ENCODE data around the gene SERPINA4.

SERPINA4 gene

DNA sequence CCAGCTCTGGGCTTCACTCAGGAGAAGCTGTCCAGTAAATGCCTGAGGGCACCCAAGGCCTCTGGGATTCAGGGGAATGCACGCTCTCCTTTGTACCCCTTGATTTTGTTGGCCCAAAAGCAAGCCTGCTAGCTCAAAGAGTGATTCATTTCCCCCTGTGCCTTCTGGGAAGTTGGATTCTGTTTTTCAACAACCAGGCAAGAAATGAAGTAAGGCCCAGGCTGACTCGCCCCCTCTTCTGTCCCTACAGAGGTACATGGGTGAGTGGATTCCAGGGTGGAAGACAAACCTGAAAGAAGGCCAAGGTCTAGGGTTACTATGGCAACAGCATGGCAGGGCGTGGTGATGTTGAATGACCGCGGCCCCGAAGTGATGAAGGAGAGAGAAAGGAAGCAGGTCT lies 10.7 kb downstream of the SERPINA4 start:
- H2BK5ac ChIP-seq (ENCODE audit: low read length) = no peak overlapping the region
- WGBS (ENCODE audit: extremely low coverage, insufficient coverage, low lambda C conversion rate) = no CpG with 5 or more reads among the region's 6 CpGs
- no peak overlapping the region for H3K18ac ChIP-seq (ENCODE audit: low read length)
- H2BK120ac ChIP-seq (ENCODE audit: low read depth, low read length) = no peak overlapping the region
- H4K5ac ChIP-seq (ENCODE audit: low read length) = no peak overlapping the region
- H3K36me3 ChIP-seq (ENCODE audit: control insufficient read depth, insufficient read depth, low read length) = no peaks in the 10 kb centered on the region
- H2BK15ac ChIP-seq (replicated peaks; ENCODE audit: low read depth) = no peak overlapping the region
- H3K4me3 ChIP-seq (ENCODE audit: low read length) = no peak overlapping the region
- H3K79me1 ChIP-seq (ENCODE audit: low read length) = no peaks in the 10 kb centered on the region
- H2AK5ac ChIP-seq (ENCODE audit: low read length) = no peak overlapping the region
- no peak overlapping the region for H3K56ac ChIP-seq (ENCODE audit: low read length)
- H3K79me2 ChIP-seq (ENCODE audit: control insufficient read depth, insufficient read depth, low read length) = no peaks in the 10 kb centered on the region
- no peak overlapping the region for H3K27ac ChIP-seq (ENCODE audit: low read depth, low read length)
- H3K4me1 ChIP-seq (ENCODE audit: control insufficient read depth, low read depth, low read length) = no peaks in the 10 kb centered on the region
- H3K23ac ChIP-seq (ENCODE audit: low read length) = no peak overlapping the region
- H4K8ac ChIP-seq (ENCODE audit: low read depth, low read length) = no peak overlapping the region
- no peak overlapping the region for H3K4ac ChIP-seq (ENCODE audit: low read depth, low read length)
- H3K4me2 ChIP-seq (ENCODE audit: low read length) = no peak overlapping the region
- no peak for DNase-seq
- no peak overlapping the region for H3K9ac ChIP-seq (ENCODE audit: low read length)
- H3K27me3 ChIP-seq (ENCODE audit: insufficient read depth, low read length, poor library complexity) = no peaks in the 10 kb centered on the region

DNA sequence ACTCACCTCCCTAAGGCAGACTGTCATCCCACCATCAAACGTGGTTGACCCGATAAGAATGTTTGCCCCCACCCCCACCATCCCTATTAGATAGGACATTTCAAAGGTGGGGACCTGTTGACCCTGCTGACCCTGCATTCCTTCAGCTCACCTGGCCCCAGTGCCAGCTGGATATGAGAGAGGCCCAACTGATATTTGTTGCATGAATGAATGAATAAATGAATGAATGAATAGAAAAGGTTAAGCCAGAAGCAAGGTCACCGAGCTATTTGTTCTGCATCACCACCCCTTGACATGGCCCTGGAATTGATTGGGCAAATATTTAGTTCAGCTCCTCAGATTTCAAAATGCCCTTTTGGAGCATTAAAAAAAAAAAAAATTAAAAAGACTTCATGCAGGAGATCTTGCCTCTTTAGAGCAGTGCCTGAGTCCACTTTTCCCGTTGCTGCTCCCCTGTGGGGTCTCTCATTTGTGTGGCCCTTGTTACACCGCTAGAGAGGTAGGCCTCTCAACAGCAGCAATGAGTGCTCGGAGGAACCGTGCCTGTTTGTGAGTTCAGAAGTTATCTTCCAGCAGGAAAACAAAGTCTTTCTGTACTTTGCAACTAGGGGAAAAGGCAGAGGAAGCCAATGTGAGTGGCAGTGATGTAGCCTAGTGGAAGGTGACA lies 11.5 kb downstream of the SERPINA4 start:
- Histone ChIP-seq H2BK120ac (ENCODE audit: low read depth, low read length) (no peak overlapping the region), H3K18ac (ENCODE audit: low read length) (no peak overlapping the region), H3K4ac (ENCODE audit: low read depth, low read length) (no peak overlapping the region), H3K4me3 (ENCODE audit: low read length) (no peak overlapping the region), H3K9ac (ENCODE audit: low read length) (no peak overlapping the region), H3K4me1 (ENCODE audit: control insufficient read depth, low read depth, low read length) (no peaks in the 10 kb centered on the region), H3K79me1 (ENCODE audit: low read length) (no peaks in the 10 kb centered on the region), H2BK15ac (replicated peaks; ENCODE audit: low read depth) (no peak overlapping the region), H2AK5ac (ENCODE audit: low read length) (no peak overlapping the region), H4K8ac (ENCODE audit: low read depth, low read length) (no peak overlapping the region), H3K4me2 (ENCODE audit: low read length) (no peak overlapping the region), H2BK5ac (ENCODE audit: low read length) (no peak overlapping the region), H3K27me3 (ENCODE audit: insufficient read depth, low read length, poor library complexity) (no peaks in the 10 kb centered on the region), H4K5ac (ENCODE audit: low read length) (no peak overlapping the region), H3K27ac (ENCODE audit: low read depth, low read length) (no peak overlapping the region), H3K23ac (ENCODE audit: low read length) (no peak overlapping the region), H3K36me3 (ENCODE audit: control insufficient read depth, insufficient read depth, low read length) (no peaks in the 10 kb centered on the region), H3K56ac (ENCODE audit: low read length) (no peak overlapping the region), H3K79me2 (ENCODE audit: control insufficient read depth, insufficient read depth, low read length) (no peaks in the 10 kb centered on the region)
- no CpG with 5 or more reads among the region's 7 CpGs for WGBS (ENCODE audit: extremely low coverage, insufficient coverage, low lambda C conversion rate)
- DNase-seq = no peak

DNA sequence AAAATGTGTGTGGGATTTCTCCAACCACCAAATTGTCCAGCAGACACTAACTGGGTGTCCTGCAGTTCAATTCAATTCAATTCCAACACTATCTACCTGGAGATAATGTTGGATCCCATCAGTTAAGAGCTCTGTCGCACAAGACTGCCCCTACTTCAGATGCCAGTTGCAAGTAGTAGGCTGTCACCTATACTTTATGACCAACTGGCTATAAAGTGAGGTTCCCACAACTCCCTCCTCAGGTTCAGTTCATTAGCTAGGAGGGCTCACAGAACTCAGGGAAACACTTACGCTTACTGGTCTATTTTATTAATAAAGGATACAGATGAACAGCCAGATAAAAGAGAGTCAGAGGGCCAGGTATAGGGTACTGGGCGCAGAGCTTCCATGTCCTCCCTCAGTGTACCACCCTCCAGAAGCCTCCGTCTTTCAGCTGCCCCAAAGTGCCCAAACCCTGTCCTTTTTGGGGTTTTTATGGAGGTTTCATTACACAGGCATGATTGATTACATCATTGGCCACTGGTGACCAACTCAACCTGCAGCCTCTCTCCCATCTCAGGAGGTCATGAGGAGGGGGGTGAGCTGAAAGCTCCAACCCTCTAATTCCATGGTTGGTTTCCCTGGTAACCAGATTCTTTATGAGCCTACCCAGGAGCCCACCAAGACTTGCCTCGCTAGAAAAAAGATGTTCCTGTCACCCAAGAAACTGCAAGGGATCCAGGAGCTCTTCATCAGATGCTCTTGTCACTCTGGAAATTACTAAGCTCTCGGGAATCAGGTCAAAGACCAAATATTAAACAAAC lies 12.4 kb downstream of the SERPINA4 start:
- H3K79me1 ChIP-seq (ENCODE audit: low read length) = no peaks in the 10 kb centered on the region
- H3K56ac ChIP-seq (ENCODE audit: low read length) = no peak overlapping the region
- H4K5ac ChIP-seq (ENCODE audit: low read length) = no peak overlapping the region
- H3K4me1 ChIP-seq (ENCODE audit: control insufficient read depth, low read depth, low read length) = no peaks in the 10 kb centered on the region
- WGBS (ENCODE audit: extremely low coverage, insufficient coverage, low lambda C conversion rate) = no CpG with 5 or more reads among the region's 6 CpGs
- H3K79me2 ChIP-seq (ENCODE audit: control insufficient read depth, insufficient read depth, low read length) = no peaks in the 10 kb centered on the region
- no peak overlapping the region for H3K4ac ChIP-seq (ENCODE audit: low read depth, low read length)
- no peak overlapping the region for H4K8ac ChIP-seq (ENCODE audit: low read depth, low read length)
- no peak overlapping the region for H3K23ac ChIP-seq (ENCODE audit: low read length)
- no peaks in the 10 kb centered on the region for H3K27me3 ChIP-seq (ENCODE audit: insufficient read depth, low read length, poor library complexity)
- no peak overlapping the region for H3K18ac ChIP-seq (ENCODE audit: low read length)
- no peaks in the 10 kb centered on the region for H3K36me3 ChIP-seq (ENCODE audit: control insufficient read depth, insufficient read depth, low read length)
- no peak overlapping the region for H3K4me2 ChIP-seq (ENCODE audit: low read length)
- no peak overlapping the region for H3K9ac ChIP-seq (ENCODE audit: low read length)
- H2AK5ac ChIP-seq (ENCODE audit: low read length) = no peak overlapping the region
- no peak overlapping the region for H2BK15ac ChIP-seq (replicated peaks; ENCODE audit: low read depth)
- H2BK5ac ChIP-seq (ENCODE audit: low read length) = no peak overlapping the region
- no peak for DNase-seq
- no peak overlapping the region for H3K27ac ChIP-seq (ENCODE audit: low read depth, low read length)
- H3K4me3 ChIP-seq (ENCODE audit: low read length) = no peak overlapping the region
- H2BK120ac ChIP-seq (ENCODE audit: low read depth, low read length) = no peak overlapping the region

DNA sequence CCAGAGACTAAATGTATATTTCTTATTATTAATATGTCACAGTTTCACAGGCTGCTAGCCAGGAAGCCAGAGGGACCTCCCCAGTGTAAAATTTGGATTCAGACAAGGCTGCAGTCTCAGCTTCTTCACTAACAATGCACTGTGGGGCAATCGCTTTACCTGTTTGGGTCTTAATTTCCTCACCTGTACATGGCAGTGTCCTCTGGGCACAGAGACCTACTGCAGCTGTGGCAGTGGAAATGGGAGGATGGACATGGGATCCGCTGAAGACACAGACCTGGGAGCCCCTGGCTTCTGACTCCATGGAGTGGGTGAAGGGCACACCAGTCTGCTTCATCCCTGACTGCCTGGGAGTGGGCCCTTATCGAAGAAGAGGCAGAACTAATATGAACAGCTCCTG lies 13.1 kb downstream of the SERPINA4 start:
- Histone ChIP-seq H3K4me2 (ENCODE audit: low read length) (no peak overlapping the region), H3K79me2 (ENCODE audit: control insufficient read depth, insufficient read depth, low read length) (no peaks in the 10 kb centered on the region), H2BK15ac (replicated peaks; ENCODE audit: low read depth) (no peak overlapping the region), H3K27ac (ENCODE audit: low read depth, low read length) (no peak overlapping the region), H3K4me3 (ENCODE audit: low read length) (no peak overlapping the region), H3K9ac (ENCODE audit: low read length) (no peak overlapping the region), H3K4me1 (ENCODE audit: control insufficient read depth, low read depth, low read length) (no peaks in the 10 kb centered on the region), H3K36me3 (ENCODE audit: control insufficient read depth, insufficient read depth, low read length) (no peaks in the 10 kb centered on the region), H3K56ac (ENCODE audit: low read length) (no peak overlapping the region), H3K23ac (ENCODE audit: low read length) (no peak overlapping the region), H3K79me1 (ENCODE audit: low read length) (no peaks in the 10 kb centered on the region), H2BK120ac (ENCODE audit: low read depth, low read length) (no peak overlapping the region), H4K5ac (ENCODE audit: low read length) (no peak overlapping the region), H3K27me3 (ENCODE audit: insufficient read depth, low read length, poor library complexity) (no peaks in the 10 kb centered on the region), H2BK5ac (ENCODE audit: low read length) (no peak overlapping the region), H3K4ac (ENCODE audit: low read depth, low read length) (no peak overlapping the region), H2AK5ac (ENCODE audit: low read length) (no peak overlapping the region), H4K8ac (ENCODE audit: low read depth, low read length) (no peak overlapping the region), H3K18ac (ENCODE audit: low read length) (no peak overlapping the region)
- no peak for DNase-seq
- no CpG with 5 or more reads among the region's 3 CpGs for WGBS (ENCODE audit: extremely low coverage, insufficient coverage, low lambda C conversion rate)

DNA sequence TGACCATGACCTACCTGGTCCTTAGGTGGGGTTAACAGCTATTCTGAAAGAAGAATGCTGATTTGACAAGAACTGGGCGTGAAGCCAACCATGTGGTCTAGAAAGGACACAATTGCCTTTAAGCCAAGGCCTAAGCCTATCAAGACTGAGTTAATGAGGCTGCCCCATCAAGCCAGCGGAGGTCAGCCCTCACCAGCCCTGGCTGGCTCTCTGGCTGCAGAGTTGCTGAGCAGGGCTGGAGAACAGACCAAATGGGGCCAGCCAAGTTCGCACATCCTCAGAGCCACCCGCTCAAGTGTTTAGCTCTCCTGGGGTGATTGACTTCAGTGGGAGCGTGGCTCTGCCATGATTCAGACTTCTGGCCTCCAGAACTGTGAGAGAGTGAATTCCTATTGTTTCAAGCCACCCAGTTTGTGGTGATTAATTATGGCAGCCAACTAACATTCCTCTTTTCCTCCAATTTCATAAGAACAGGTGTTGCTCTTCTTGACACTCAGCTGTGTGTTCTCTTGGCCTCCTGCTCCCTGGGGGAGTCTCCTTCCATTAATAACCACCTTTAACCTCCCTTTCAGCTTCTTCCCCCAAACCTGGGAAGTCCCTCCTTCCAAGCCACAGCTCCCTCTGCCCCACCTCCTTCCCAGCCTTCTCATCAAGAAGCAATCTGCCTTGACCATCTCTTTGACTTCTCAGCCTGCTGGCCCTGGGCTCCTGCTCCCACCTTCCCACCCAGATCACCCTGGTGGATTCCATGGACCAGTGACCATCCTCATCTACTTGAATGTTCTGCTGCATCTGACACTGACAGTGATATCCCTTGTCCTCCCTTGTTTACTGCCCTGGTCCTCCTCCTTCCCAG lies 14.7 kb downstream of the SERPINA4 start:
- H3K36me3 ChIP-seq (ENCODE audit: control insufficient read depth, insufficient read depth, low read length) = no peaks in the 10 kb centered on the region
- no CpG with 5 or more reads among the region's 5 CpGs for WGBS (ENCODE audit: extremely low coverage, insufficient coverage, low lambda C conversion rate)
- H3K27me3 ChIP-seq (ENCODE audit: insufficient read depth, low read length, poor library complexity) = no peaks in the 10 kb centered on the region
- H3K4ac ChIP-seq (ENCODE audit: low read depth, low read length) = no peak overlapping the region
- H4K8ac ChIP-seq (ENCODE audit: low read depth, low read length) = no peak overlapping the region
- H3K56ac ChIP-seq (ENCODE audit: low read length) = no peak overlapping the region
- no peak overlapping the region for H3K27ac ChIP-seq (ENCODE audit: low read depth, low read length)
- no peak overlapping the region for H3K9ac ChIP-seq (ENCODE audit: low read length)
- H3K4me3 ChIP-seq (ENCODE audit: low read length) = no peak overlapping the region
- no peaks in the 10 kb centered on the region for H3K4me1 ChIP-seq (ENCODE audit: control insufficient read depth, low read depth, low read length)
- H3K4me2 ChIP-seq (ENCODE audit: low read length) = no peak overlapping the region
- no peak overlapping the region for H2BK5ac ChIP-seq (ENCODE audit: low read length)
- H3K18ac ChIP-seq (ENCODE audit: low read length) = no peak overlapping the region
- no peak overlapping the region for H2BK120ac ChIP-seq (ENCODE audit: low read depth, low read length)
- H3K23ac ChIP-seq (ENCODE audit: low read length) = no peak overlapping the region
- no peaks in the 10 kb centered on the region for H3K79me1 ChIP-seq (ENCODE audit: low read length)
- no peak overlapping the region for H2AK5ac ChIP-seq (ENCODE audit: low read length)
- no peak overlapping the region for H2BK15ac ChIP-seq (replicated peaks; ENCODE audit: low read depth)
- no peaks in the 10 kb centered on the region for H3K79me2 ChIP-seq (ENCODE audit: control insufficient read depth, insufficient read depth, low read length)
- DNase-seq = no peak
- no peak overlapping the region for H4K5ac ChIP-seq (ENCODE audit: low read length)
